HG03159 (cell line): ENCODE data around the gene SEZ6.

Experiments
- ATAC-seq: cut with Tn5 transposase; IDR thresholded peaks from one replicate; pipeline ENCODE4 v1.9.1; 2021; ENCODE audit warnings: mild to moderate bottlenecking, moderate library complexity; ENCODE audit not compliant: unreplicated experiment

The SEZ6 gene

DNA sequence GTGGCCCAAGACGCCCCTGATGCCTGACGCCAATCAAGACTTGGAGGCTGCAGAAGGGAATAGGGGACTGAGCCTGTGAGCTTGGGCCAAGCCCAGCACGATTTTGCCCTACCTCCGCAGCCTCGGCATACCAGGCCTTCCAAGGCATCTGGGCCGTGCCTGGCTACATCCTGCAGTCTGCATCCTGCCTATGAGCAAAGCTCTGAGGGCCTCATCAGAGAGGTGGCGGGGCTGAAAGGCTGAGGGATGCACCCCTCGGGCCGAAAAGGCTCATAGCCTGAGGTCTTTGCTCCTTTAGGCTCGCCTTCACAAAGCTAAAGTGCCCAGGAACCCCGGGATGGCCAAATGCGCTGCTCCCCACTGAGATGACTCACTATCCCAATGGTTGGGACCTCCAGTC is 2.5 kb downstream of the SEZ6 start:
- ATAC-seq = no peak

DNA sequence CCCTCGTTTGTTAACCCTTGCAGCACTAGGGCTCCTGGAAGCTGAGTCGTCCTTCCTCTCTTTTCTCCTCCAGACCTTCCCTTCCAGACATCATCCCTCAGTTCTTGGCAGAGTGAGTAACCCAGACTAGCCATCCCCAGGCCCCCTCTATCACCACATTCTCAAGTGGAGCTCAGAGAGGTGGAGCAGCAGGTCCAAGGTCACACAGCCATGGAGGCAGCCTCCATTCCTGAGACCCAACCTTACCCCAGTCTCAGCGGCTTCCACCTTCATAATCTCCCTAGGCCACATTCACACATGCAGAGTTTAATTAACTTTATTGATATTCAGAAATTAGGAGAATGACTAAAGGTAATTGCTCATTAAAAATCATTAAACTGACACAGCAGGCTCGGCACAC is 3.0 kb downstream of the SEZ6 start:
- ATAC-seq = no peak

DNA sequence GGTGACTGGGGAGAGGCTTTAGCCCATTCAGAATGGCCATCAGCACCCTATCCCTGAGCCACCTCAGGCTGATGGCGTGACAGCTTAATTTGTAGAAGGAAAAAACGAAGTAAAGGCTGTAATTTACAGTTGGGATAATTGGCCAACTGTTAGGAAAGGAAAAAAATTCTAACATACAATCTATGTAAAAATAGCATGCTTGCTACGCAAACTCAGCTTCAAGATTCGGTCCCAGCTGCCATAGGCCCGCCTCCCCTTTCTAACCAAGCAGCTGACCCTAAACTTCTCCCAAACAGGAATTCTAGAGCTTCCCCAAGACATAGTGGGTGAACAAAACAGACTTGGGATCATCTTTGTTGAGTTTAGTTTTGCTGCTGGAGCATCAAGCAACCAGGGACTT is 4.9 kb downstream of the SEZ6 start:
- no peak for ATAC-seq

DNA sequence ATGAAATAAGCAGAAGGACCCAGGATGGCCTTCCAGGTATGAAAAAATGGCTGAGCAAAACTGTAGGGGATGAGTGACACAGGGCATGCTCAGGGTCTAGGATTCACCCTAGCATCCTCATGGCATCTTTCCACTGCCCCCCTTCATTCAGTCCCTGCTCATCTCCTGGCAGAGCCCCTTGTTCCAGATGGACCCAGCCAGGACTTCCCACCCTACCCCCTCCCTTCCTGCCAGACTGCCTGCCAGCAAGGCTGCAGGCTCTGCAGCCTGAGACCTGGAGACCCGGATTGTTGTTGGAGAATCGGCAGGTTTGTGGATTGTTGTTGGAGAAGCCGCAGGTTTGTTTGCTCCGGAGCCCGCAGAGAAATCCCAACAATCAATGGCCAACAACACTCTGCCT is 6.6 kb downstream of the SEZ6 start:
- no peak for ATAC-seq

DNA sequence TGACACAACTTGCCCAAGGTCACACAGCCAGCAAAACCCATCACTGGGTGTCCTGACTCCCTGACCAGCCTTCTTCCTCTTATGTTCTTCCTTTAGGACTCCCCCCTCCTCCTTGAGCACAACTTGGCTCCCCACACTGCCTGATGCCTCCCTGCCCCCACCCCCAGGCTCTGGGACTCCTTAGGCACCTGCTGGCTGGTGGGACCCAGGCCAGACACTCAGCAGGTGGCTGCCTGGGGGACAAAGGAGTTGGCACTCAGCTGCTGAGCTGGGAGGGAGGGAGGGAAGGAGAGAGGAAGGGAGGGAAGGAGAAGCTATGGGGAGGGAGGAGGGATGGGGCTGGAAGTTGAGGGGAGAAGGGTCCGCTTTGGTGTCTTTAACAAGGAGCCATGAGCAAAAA is 8.0 kb downstream of the SEZ6 start:
- no peak for ATAC-seq

DNA sequence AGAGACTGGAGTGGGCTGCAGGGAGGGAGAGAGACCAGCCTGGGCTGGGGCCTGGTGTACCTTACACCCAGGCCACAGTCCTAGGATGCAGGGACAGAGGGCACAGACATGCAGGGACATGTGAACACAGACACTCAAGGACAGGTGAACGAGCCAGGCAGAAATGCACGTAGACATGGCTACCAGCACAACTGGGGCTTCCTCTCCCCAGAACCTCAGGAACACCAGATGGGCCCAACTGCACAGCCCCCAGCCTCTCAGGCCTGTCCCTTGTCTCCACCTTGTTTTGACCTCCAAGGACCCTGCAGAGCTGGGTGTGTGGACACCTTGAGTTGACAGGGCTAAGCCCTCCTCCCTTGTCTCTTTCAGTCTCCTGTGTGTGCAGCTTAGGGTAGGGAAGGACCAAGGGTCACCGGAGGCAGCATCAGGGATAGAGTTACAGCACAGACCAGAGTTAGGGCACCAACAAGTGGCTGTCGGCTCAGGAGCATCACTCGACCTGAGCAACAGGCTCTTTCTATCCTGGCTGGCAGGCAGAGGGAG is 9.2 kb downstream of the SEZ6 start:
- no peak for ATAC-seq

DNA sequence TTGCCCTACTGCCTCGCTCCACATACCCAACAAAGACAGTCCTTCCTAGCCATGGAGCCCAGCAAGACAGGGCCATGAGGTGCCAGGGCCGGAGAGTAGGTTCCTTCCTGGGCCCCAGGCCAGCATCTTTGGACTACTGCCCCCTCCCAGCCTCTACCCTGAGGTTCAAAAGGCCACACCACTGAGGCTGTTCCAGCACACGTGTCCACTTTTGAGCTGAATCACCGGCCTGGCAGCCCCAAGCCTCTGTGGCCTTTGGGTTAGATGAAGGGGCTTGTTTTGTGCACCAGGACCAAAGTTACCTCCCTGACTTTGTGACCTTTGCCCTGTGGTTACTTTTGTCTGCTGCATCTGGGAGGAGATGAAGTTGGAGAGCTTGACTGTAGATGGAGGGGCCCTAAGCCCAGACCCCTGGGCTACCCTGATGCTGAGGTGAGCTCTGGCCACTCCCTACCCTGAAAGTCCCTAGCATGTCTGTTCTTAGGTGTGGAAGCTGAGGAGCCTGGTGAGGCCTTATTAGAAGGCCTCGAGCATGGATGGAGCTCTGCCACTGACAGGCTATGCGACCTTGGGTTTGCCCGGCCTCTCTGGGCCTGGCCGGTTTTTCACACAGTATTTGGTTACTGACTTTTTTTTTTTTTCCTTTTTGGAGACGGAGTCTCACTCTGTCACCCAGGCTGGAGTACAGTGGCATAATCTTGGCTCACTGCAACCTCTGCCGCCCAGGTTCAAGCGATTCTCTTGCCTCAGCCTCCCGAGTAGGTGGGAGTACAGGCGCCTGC is 12.0 kb downstream of the SEZ6 start:
- no peak for ATAC-seq

DNA sequence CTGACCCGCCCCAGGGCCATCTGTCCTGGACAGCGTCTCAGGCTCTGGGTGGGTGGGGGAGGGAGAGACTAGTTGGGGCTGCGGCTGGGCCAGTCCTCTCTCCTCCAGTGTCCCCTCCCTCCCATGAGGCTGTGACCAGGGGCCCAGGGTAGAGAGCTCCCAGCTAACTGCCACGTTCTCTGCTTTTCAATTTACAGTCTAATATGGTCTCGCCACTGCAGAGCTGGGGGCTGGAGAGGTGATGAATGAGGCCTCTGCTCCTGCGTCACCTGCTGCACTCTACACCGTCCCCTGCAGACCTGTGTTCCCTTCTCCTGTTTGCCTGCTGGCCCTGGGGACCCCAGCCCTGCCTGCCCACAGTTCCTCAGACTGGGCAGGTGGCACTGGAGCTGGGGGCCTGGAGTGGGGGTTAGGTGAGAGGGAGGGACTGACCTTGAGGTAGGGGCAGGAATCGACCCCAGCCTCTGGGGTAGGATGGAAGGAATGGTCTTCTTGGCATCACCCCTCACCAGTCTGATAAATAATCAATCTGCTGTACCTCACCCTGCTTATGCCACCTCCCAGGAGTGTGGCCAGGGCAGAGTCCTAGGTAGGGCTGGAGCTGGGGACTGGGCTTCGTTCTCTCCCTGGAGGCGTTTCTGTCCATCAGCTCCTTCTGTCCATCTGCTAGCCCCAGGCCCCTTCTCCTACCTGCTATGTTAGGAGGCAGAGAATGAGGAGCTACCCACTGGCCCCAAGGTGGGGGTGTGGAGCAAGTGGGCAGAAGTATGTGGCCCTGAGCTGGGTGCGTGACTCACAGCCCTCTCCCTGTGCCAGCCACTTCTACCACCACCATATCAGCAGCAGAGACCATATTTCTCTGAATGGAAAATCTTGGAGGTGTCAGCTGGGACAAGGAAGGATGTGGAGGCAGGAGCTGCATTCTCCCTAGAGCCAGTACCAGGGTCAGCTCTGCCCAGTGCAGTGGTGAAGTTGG is 12.9 kb downstream of the SEZ6 start:
- no peak for ATAC-seq

DNA sequence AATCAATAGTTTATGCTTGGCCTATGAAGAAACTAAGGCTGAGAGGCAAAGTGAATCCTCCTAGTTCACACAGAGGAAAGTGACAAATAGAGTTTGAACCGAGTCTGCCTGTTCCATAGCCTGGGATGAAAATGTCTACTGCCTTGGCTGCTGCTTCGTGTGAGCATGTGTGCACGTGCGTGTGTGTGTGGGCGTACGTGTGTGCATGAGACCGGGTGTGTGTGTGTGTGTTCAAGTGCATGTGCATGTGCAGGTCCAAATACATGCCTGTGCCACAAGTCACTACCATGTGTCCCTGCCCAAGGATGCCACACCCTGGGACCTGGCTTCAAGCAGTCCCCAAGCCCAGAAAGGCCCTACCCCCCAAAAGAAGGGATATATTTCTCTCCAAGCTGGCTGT is 13.6 kb downstream of the SEZ6 start:
- ATAC-seq = no peak

DNA sequence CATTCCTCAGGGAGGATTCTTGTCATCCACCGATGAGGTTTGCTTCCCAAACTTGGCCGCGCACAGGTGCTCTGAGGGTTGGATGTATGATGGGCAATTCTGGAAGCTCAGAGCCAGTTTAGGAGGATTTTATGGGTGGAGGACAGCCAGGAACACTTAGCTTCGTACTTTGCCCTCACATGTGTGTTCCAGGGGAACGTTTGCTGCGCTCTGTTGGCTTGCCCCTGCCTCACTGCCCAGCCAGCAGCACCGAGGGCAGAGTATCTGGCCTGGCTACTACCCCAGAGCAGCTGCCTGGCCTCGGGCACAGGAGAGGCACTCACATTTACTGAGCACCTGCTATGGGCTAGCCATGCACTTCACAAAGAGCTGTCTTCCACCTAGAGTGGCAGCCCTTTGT is 14.1 kb downstream of the SEZ6 start:
- ATAC-seq = no peak

DNA sequence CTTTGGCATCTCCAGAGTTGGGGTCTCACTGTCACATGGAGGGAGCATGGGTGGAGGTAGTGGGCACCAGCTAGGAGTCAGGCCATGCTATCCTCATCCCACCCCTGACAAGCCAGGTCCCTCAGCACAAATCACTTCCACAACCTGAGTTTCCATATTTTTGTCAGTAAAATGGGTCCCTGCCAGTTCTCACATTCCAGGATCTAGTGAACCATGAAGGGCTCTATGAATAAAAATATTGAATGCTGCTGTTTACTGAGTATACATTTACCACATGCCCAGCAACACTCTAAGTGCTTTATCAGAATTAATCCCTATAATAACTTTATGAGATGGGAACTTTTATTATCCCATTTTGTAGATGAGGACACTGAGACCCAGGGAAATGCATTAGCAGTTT is 16.8 kb downstream of the SEZ6 start:
- no peak for ATAC-seq

DNA sequence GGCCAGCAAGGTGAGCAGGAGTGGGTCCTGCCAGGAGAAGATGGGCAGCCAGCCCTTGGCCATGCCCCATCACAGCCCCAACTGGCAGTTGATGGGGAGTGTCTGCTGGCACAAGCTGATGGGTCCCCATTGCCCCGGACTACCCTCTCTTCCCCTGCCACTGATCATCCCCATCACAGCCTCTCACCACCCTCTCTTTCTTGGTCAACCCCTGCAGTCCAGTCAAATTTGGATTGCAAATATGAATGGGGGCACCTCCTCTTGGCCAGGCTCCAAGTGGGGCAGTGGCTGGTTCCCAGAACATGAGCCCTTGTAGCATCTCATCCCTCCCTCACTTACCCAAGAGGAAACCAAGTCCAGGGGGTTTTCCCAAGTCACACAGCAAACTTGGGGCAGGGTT is 17.4 kb downstream of the SEZ6 start:
- no peak for ATAC-seq

DNA sequence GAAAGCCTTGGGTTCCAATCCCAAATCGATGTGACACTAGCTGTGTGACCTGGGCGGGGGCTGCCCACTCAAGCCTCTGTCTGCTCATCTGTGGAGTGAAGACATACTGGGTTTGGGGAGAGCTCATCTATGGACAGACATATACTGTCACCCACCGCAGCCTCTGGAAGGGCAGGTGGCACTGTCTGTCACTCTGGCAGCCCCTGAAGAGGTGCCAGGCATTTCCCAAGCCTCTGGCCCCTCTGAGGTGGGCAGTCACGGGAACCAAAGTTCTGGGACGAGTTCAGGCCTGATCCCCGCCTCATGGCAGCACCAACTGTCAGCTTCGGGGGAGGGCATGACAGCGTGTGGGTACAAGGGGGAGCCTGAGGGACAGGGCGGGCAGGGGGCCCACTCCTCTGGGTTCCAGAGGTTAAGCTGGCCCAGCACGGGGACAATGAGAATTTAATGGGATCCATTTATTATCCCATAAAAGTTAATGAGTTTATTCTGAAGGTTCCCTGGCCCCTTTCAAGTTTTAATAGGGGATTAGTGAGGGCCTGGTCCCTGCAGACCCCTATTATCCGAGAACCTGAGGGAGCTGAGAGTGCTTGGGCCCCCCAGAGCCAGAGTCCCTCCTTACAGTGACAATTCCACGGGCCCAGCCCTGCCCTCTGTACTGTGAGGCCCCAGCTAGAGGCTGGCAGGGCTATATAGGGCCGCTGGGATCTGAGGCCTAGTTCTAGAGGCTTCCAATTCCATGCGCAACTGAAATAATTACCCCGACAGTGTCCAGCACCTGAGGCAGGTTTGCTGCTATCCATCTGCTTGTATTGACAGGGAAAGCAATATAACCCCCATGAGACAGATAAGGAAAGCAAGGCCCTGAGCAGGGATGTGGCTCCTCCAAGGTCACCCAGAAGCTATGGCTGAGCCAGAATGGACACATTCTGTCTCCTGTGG is 18.8 kb downstream of the SEZ6 start:
- ATAC-seq = no peak

DNA sequence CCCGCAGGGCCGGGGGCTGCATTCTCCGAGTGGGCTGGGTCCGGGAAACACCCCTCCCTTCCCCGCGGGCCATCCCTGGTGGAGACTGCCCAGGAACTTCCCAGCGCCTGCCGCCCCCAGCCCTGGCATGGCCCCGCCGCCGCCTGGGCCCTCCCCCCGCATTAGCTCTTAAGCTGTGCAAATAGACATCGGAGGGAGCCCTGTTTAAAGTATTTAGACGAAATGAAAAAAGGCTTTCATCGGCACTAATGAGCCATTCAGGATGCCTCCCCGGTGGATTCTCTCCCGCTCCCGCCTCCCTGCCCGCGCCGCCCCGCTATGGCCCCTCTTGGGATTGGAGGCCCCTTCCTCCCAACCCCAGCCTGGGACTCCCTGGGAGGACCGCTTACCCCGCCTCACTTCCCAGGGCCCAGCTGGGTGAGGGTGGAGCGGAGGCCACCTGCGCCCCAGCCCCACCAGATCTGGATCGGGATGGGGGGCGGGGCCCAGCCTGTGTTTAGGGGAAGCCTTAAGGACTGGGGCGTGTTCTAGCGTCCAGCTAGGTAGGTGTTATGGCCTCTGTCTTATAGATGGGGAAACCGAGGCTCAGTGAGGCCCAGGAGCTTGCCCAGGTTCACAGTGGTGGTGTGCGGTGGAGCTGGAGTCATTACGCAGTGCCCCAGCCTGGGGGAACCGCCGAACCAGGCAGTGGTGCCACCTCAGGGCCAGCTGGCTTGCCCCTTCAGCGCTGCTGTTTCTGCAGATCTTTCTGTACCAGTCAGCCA is 19.7 kb downstream of the SEZ6 start:
- no peak for ATAC-seq

DNA sequence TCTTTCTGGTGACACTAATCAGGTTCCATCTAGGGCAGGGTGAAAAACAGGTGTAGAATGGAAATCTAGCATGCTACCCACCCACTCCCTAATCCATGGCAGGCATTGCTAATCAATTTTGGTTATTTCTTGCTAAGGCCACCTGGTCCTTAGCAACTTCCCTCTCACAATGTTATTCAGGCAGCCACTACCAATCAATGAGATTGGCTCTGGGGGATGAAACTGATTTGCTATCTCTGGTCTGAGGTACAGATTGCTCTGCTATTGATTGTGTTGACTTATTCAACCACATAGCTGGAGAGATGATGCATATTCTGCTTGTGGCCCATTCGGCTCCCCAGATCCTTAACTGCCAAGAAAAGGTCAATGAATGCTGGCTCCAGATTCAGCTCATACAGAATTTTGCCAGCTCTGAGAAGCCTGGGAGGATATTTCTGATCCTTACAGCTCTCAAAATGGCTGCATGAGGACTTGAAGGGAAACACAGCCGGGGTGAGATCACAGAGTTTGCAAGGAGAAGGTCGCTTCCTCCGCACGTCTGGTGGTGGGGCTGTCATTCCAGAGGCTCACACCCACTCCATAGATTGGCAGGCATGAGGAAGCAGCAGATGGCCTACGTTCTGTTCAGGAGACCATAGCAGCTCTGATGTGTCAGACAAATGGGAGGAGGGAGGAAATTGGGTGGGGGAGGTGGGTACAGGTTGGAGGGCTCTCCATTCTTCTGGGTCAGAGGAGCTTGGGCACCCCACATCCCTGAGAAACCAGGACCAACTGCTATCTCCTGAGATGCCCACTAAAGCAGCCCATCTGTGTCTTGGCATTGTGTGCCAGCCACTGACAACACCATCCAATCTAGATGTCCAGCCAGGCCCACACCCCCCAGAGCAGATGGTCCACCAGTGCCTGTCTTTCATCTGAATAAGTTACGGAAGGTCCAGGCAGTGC is 22.3 kb downstream of the SEZ6 start:
- ATAC-seq = no peak

DNA sequence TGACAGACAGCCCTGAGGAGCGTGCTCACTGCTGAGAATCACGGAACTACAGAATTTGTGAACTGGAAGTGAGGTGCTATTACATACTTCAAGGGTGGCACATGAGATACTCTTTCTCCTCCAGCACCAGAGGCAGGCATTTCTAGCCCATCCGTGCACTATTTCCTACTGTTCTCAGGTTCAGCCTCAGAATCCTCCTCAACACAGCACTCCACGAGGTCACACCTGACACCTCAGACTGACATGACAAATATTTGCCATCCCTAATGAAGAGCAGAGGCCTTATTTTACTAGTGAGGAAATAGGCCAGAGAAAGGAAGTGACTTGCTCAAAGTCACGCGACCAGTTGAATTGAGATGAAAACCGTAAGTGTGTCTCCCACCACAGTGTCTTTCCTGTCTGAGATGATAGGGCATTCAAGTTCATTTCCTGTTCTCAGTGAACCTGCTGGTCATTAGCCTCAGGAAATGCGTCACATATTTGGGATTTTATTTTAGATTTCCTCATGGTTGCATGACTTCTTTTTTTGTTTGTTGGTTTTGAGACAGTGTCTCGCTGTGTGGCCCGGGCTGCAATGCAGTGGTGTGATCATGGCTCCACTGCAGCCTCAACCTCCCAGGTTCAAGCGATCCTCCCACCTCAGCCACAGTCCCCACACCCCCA is 23.6 kb downstream of the SEZ6 start:
- ATAC-seq = no peak

DNA sequence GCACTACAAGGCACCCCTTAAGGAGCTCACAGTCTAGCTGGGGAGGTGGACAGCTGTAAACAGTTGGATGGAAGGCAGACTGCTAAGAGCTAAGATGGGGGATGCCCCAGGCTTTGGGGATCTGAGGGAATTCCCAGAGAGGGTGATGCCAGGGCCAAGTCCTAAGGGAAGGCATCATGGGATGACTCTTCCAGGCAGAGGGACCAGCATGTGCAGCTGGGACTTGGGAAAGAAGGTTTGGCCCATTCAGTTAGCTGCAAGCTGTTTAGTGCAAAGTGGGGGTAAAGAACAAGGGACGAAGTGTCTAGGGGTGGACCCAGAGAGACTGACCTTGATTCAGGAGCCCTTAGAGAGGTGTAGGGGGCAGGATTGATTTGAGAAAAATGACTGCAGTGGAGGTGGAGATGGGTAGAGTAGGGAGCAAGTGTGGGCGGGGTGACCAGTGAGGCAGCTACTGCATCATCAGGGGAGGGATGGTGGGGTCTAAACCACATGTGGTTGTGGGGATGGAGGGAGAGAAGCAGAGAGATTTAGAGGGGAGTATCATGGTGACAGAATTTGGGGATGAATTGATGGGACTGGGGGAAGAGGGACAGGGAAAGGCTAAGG is 27.4 kb downstream of the SEZ6 start:
- no peak for ATAC-seq
